HG02642 (cell line): ENCODE results near the gene PLA2G15.
A peak's percentile ranks its signal among the peaks of the same experiment; 100 is the strongest.

Source experiments
- ATAC-seq: cut with Tn5 transposase; IDR thresholded peaks from one replicate; pipeline ENCODE4 v1.9.1; 2021; ENCODE audit warnings: mild to moderate bottlenecking; ENCODE audit not compliant: unreplicated experiment, poor library complexity

PLA2G15 gene

DNA sequence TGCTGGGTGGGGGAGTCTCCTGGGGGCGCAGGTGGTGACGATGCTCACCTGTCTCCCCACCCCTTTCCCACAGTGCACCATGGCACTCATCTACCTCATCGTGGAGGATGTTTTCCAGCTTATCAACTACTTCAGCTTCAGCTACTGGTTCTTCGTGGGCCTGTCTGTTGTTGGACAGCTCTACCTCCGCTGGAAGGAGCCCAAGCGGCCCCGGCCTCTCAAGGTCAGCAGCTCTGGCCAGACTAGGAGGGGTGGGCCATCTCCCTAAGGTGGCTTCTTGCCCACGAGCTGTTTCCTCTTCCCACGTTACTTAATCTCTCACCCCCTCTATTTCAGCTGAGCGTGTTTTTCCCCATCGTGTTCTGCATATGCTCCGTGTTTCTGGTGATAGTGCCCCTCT, 51.1 kb downstream of the PLA2G15 start:
- ATAC-seq, result no peak

DNA sequence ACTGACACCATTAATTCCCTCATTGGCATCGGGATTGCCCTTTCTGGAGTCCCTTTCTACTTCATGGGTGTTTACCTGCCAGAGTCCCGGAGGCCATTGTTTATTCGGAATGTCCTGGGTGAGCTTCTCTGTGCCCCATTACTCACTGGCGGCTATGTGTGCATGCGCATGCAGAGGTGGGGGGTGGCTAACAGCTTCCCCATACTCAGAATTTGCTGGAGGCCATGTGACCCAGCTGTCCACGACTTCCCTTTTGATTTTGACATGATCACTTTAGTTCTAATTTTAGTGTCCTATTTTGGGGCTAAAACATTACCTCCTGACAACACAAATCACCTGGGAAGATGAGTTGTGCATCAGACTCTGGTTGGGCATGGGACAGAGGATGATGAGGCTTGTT, 51.5 kb downstream of the PLA2G15 start:
- no peak for ATAC-seq

- no peak for ATAC-seq
These were observed 52.7 kb downstream of the PLA2G15 start for GRCh38 chr16:68297908-68298307.

- ATAC-seq, result no peak
These were observed 53.1 kb downstream of the PLA2G15 start for GRCh38 chr16:68298312-68298711.

DNA sequence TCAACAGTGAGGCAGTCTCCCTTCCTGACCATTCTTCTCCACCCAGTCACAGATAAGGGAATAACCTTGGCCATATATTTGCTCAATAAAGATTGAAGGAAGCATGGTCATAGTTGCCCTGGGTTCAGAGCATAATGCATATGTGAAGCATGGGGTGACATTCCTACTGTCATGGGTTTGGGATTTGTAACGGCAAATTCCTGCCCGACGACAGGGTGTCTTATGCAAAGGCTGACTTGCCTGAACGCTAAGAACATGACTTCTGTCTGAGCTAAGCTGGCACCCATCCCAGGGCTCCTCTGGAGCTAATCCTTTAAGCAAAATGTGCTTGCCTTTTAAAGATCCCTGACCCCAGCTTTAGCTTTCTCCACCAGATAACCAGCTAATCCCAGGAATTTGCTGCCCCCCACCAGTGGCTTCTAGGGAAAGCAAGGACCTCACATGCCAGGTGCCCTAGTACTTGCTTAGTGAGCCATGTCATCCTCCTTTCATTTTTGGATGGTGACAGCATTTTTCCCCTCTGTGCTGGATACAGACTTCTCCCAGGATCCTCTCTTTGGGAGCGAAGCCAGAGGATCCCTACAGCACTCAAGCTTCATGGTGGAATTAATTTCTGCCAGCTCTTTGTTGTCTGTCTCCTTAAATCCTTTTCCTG, 53.9 kb downstream of the PLA2G15 start:
- ATAC-seq, result no peak

GRCh38 chr16:68299571-68300453, 54.6 kb downstream of the PLA2G15 start:
- no peak for ATAC-seq

GRCh38 chr16:68300734-68301459, 55.7 kb downstream of the PLA2G15 start:
- no peak for ATAC-seq

- no peak for ATAC-seq
These were observed 61.5 kb downstream of the PLA2G15 start for GRCh38 chr16:68306633-68307032.

GRCh38 chr16:68309799-68310198, 64.6 kb downstream of the PLA2G15 start:
- no peak for ATAC-seq

DNA sequence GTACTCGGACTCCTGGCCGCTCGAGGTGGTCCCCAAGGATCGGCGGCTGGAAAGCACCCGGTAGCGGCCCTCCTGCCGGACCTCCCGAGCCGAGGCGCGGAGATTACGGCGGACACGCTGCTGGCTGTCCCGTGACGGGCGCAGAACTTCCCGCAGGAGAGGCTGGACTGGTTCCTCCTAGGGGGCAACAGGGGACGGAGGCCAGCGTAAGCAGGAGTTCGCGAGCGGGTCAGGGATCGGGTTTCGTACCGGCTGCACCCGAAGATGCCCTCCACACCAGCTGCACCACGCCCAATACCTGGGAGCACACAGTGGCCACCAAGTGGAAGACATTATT, 65.2 kb downstream of the PLA2G15 start:
- peak; percentile 40 for ATAC-seq
